Measurements from ENCODE around the gene DYNC1H1.
"Not testable (repeated sequence)": the region's sequence is repeated elsewhere in the genome, so short reads cannot be mapped to it uniquely, and the experiment has no call there.

DYNC1H1 gene

GRCh38 chr14:102057480-102058114 lies 93.2 kb downstream of the DYNC1H1 start:
- in situ Hi-C loops (cut with MboI; ENCODE audit: low sequenced_read_pairs): loop anchor here (25.0 kb wide), 1 partner anchor 255 kb away; the partner anchor contains the start of genes MOK and ZNF839

GRCh38 chr14:102058146-102058545 lies 93.8 kb downstream of the DYNC1H1 start:
- in situ Hi-C loops (cut with MboI; ENCODE audit: low sequenced_read_pairs): loop anchor here (25.0 kb wide), 1 partner anchor 254 kb away; the partner anchor contains the start of genes MOK and ZNF839

- in situ Hi-C loops (cut with MboI; ENCODE audit: low sequenced_read_pairs): loop anchor here (25.0 kb wide), 1 partner anchor 253 kb away; the partner anchor contains the start of genes MOK and ZNF839
Observed at GRCh38 chr14:102058961-102059360, 94.6 kb downstream of the DYNC1H1 start.

- in situ Hi-C loops (cut with MboI; ENCODE audit: low sequenced_read_pairs): loop anchor here (25.0 kb wide), 1 partner anchor 249 kb away; the partner anchor contains the start of genes MOK and ZNF839
Observed at GRCh38 chr14:102063109-102063807, 98.9 kb downstream of the DYNC1H1 start.

GRCh38 chr14:102063808-102064429 lies 99.5 kb downstream of the DYNC1H1 start:
- in situ Hi-C loops (cut with MboI; ENCODE audit: low sequenced_read_pairs): loop anchor here (25.0 kb wide), 1 partner anchor 248 kb away; the partner anchor contains the start of genes MOK and ZNF839

GRCh38 chr14:102064590-102064989 lies 100.2 kb downstream of the DYNC1H1 start:
- in situ Hi-C loops (cut with MboI; ENCODE audit: low sequenced_read_pairs): loop anchor here (25.0 kb wide), 1 partner anchor 248 kb away; the partner anchor contains the start of genes MOK and ZNF839

GRCh38 chr14:102066041-102066451 lies 101.7 kb downstream of the DYNC1H1 start:
- in situ Hi-C loops (cut with MboI; ENCODE audit: low sequenced_read_pairs): loop anchor here (25.0 kb wide), 1 partner anchor 246 kb away; the partner anchor contains the start of genes MOK and ZNF839

GRCh38 chr14:102071283-102071998 lies 107.1 kb downstream of the DYNC1H1 start:
- in situ Hi-C loops (cut with MboI; ENCODE audit: low sequenced_read_pairs): loop anchor here (25.0 kb wide), 1 partner anchor 241 kb away; the partner anchor contains the start of genes MOK and ZNF839

GRCh38 chr14:102074415-102074964 lies 110.1 kb downstream of the DYNC1H1 start:
- in situ Hi-C loops (cut with MboI; ENCODE audit: low sequenced_read_pairs): loop anchor here (25.0 kb wide), 1 partner anchor 238 kb away; the partner anchor contains the start of genes MOK and ZNF839

GRCh38 chr14:102075155-102075554 lies 110.8 kb downstream of the DYNC1H1 start:
- in situ Hi-C loops (cut with MboI; ENCODE audit: low sequenced_read_pairs): no loop called here

- in situ Hi-C loops (cut with MboI; ENCODE audit: low sequenced_read_pairs): no loop called here
Observed at GRCh38 chr14:102077382-102077709, 113.0 kb downstream of the DYNC1H1 start.

GRCh38 chr14:102078361-102078791 lies 114.0 kb downstream of the DYNC1H1 start:
- in situ Hi-C loops (cut with MboI; ENCODE audit: low sequenced_read_pairs): not testable (repeated sequence)

- in situ Hi-C loops (cut with MboI; ENCODE audit: low sequenced_read_pairs): no loop called here
Observed at GRCh38 chr14:102078831-102079699, 114.7 kb downstream of the DYNC1H1 start.

GRCh38 chr14:102079700-102079979 lies 115.3 kb downstream of the DYNC1H1 start:
- in situ Hi-C loops (cut with MboI; ENCODE audit: low sequenced_read_pairs): no loop called here

GRCh38 chr14:102080183-102081080 lies 116.1 kb downstream of the DYNC1H1 start:
- in situ Hi-C loops (cut with MboI; ENCODE audit: low sequenced_read_pairs): no loop called here

- in situ Hi-C loops (cut with MboI; ENCODE audit: low sequenced_read_pairs): no loop called here
Observed at GRCh38 chr14:102081231-102082080, 117.1 kb downstream of the DYNC1H1 start.

GRCh38 chr14:102084522-102084921 lies 120.1 kb downstream of the DYNC1H1 start:
- in situ Hi-C loops (cut with MboI; ENCODE audit: low sequenced_read_pairs): not testable (repeated sequence)

- in situ Hi-C loops (cut with MboI; ENCODE audit: low sequenced_read_pairs): no loop called here
Observed at GRCh38 chr14:102084931-102085330, 120.6 kb downstream of the DYNC1H1 start.

Data from HL-60/S4 treated with retinoic acid at 250 ng/mL for 4 days and 3 days (cell line).